PC-9 (cell line): ENCODE measurements around the gene AGBL4. TPM values are rescaled to one million over a fixed set of nuclear protein-coding genes. Genes with fewer than 3 reads are reported as not detected.

Experiments used
- BruUV-seq: library from RNA; stranded (reverse); fragments of 400-500 nt; replicated peaks from 2 replicates; lab custom pipeline; 2021; lab: Mats Ljungman, UMichigan
- CTCF ChIA-PET: fragments of 300-600 bp; sonication (Branson Sonifier 250); formaldehyde crosslinking; loops from one replicate; lab custom pipeline; 2022; ENCODE audit warnings: antibody characterized with exemption; lab: Charles Lee
- POLR2A ChIA-PET: fragments of 300-600 bp; sonication (Branson Sonifier 250); formaldehyde crosslinking; loops from one replicate; lab custom pipeline; 2022; ENCODE audit warnings: antibody characterized with exemption; ENCODE audit not compliant: unreplicated experiment; lab: Charles Lee
- DNase-seq, 2 experiments: peaks; one replicate each; pipeline versions ENCODE4 v3.0.0 to v3.0.0-alpha.2; 2015 to 2022; ENCODE audit warnings: mixed read lengths in 1 of 2
- H2AFZ ChIP-seq: fragments of 200-600 bp; sonication (generic); 2 replicates; pipeline ENCODE4 v1.8.1; 2017; ENCODE audit warnings: antibody characterized with exemption
- H3F3A ChIP-seq: fragments of 200-600 bp; sonication (generic); 2 replicates; pipeline ENCODE4 v1.8.1; 2017; ENCODE audit warnings: antibody characterized with exemption, mild to moderate bottlenecking, low read depth; ENCODE audit not compliant: insufficient read depth
- H3K27ac ChIP-seq: fragments of 200-600 bp; sonication (generic); 2 replicates; pipeline ENCODE4 v1.6.1; 2016; ENCODE audit warnings: mixed run types
- H3K27me3 ChIP-seq: fragments of 200-600 bp; sonication (generic); 2 replicates; pipeline ENCODE4 v1.6.1; 2016; ENCODE audit warnings: low read depth, mixed run types; ENCODE audit not compliant: insufficient read depth
- H3K36me3 ChIP-seq: fragments of 200-600 bp; sonication (generic); 2 replicates; pipeline ENCODE4 v1.6.1; 2016; ENCODE audit warnings: low read depth, mixed run types
- H3K4me1 ChIP-seq: fragments of 200-600 bp; sonication (generic); replicated peaks from 2 replicates; pipeline ENCODE4 v1.6.1; 2016; ENCODE audit warnings: mixed run types; ENCODE audit not compliant: insufficient read depth
- H3K4me2 ChIP-seq: fragments of 200-600 bp; sonication (generic); 2 replicates; pipeline ENCODE4 v1.6.1; 2017; ENCODE audit warnings: mixed run types
- H3K4me3 ChIP-seq: fragments of 200-600 bp; sonication (generic); 2 replicates; pipeline ENCODE4 v1.6.1; 2016; ENCODE audit warnings: mixed run types
- H3K79me2 ChIP-seq: fragments of 200-600 bp; sonication (generic); 2 replicates; pipeline ENCODE4 v1.6.1; 2017; ENCODE audit warnings: low read depth, mixed run types
- H3K9me2 ChIP-seq: fragments of 200-600 bp; sonication (generic); 2 replicates; pipeline ENCODE4 v1.8.1; 2017; ENCODE audit warnings: mild to moderate bottlenecking; ENCODE audit not compliant: insufficient read depth
- H3K9me3 ChIP-seq: fragments of 200-600 bp; sonication (generic); 2 replicates; pipeline ENCODE4 v1.8.1; 2016; ENCODE audit warnings: low read depth; ENCODE audit not compliant: insufficient read depth
- H4K20me1 ChIP-seq: fragments of 200-600 bp; sonication (generic); 2 replicates; pipeline ENCODE4 v1.8.1; 2017; ENCODE audit not compliant: insufficient read depth
- CTCF ChIP-seq: fragments of 200-600 bp; sonication (generic); conservative IDR thresholded peaks from 2 replicates; pipeline ENCODE4 v1.6.1; 2017; ENCODE audit warnings: mixed run types, antibody characterized with exemption, mild to moderate bottlenecking, moderate library complexity
- EZH2 ChIP-seq: fragments of 200-600 bp; sonication (generic); IDR thresholded peaks from 2 replicates; pipeline ENCODE4 v1.8.0; 2017; ENCODE audit warnings: antibody characterized with exemption, low read depth
- intact Hi-C: fragments of 100-400 bp; cut with micrococcal nuclease; formaldehyde crosslinking; loops from one replicate; pipeline ENCODE4 v1.10.0; 2022; ENCODE audit not compliant: unreplicated experiment
- total RNA-seq: library from RNA; stranded (reverse); gene quantifications from 2 replicates; pipeline ENCODE4 v1.2.3, GENCODE V29; 2021

Gene AGBL4
- total RNA-seq, 1 experiment from 2014 or later: not detected

- H3K9me3 ChIP-seq: no peaks in the 10 kb centered on the region
- H3K36me3 ChIP-seq: no peaks in the 10 kb centered on the region
- H3K4me1 ChIP-seq: no peaks in the 10 kb centered on the region
- TF ChIP-seq EZH2 (no peak), CTCF (no peak)
- no peak overlapping the region for H2AFZ ChIP-seq
- no peaks in the 10 kb centered on the region for H3F3A ChIP-seq
- no peaks in the 10 kb centered on the region for H3K27me3 ChIP-seq
- no TSS peak for BruUV-seq
- H3K79me2 ChIP-seq: no peaks in the 10 kb centered on the region
- H3K4me3 ChIP-seq: no peak overlapping the region
- DNase-seq: no peak
- no peaks in the 10 kb centered on the region for H4K20me1 ChIP-seq
- no peak overlapping the region for H3K4me2 ChIP-seq
- intact Hi-C loops: no loop called here
- H3K9me2 ChIP-seq: no peaks in the 10 kb centered on the region
- CTCF ChIA-PET: no interaction called here
- POLR2A ChIA-PET: no interaction called here
- H3K27ac ChIP-seq: no peak overlapping the region
Measured at GRCh38 chr1:49436865-49437264, 586.9 kb downstream of the AGBL4 start.

- H3K79me2 ChIP-seq: no peaks in the 10 kb centered on the region
- H3K4me1 ChIP-seq: no peaks in the 10 kb centered on the region
- CTCF ChIA-PET: no interaction called here
- H3K9me3 ChIP-seq: no peaks in the 10 kb centered on the region
- H4K20me1 ChIP-seq: no peaks in the 10 kb centered on the region
- POLR2A ChIA-PET: no interaction called here
- H2AFZ ChIP-seq: no peak overlapping the region
- no peaks in the 10 kb centered on the region for H3K36me3 ChIP-seq
- no peaks in the 10 kb centered on the region for H3K27me3 ChIP-seq
- no peak for TF ChIP-seq CTCF
- no peak for TF ChIP-seq EZH2
- no peak overlapping the region for H3K27ac ChIP-seq
- no TSS peak for BruUV-seq
- H3K9me2 ChIP-seq: no peaks in the 10 kb centered on the region
- H3K4me3 ChIP-seq: no peak overlapping the region
- no peaks in the 10 kb centered on the region for H3F3A ChIP-seq
- no peak overlapping the region for H3K4me2 ChIP-seq
- DNase-seq: no peak
- intact Hi-C loops: no loop called here
Measured at GRCh38 chr1:49435291-49435690, 588.5 kb downstream of the AGBL4 start.

- no peak for TF ChIP-seq EZH2
- Histone ChIP-seq H3K4me1 (no peaks in the 10 kb centered on the region), H3K4me2 (no peak overlapping the region; the same call in 1 of the 2 replicates), H4K20me1 (no peaks in the 10 kb centered on the region), H2AFZ (peak overlapping the region; percentile 54; the same call in 1 of the 2 replicates), H3K27ac (no peak overlapping the region), H3K27me3 (no peaks in the 10 kb centered on the region), H3K79me2 (no peaks in the 10 kb centered on the region), H3K36me3 (no peaks in the 10 kb centered on the region), H3K4me3 (no peak overlapping the region), H3K9me3 (no peaks in the 10 kb centered on the region), H3F3A (no peaks in the 10 kb centered on the region), H3K9me2 (no peaks in the 10 kb centered on the region)
- CTCF ChIA-PET: no interaction called here
- BruUV-seq: no TSS peak
- intact Hi-C loops: no loop called here
- POLR2A ChIA-PET: no interaction called here
- DNase-seq: peak in 1 of 2 experiments; percentile 39
Measured at GRCh38 chr1:49424782-49425181, 599.0 kb downstream of the AGBL4 start.

GRCh38 chr1:49416758-49417157 is 607.0 kb downstream of the AGBL4 start:
- H3K9me2 ChIP-seq: no peaks in the 10 kb centered on the region
- intact Hi-C loops: no loop called here
- no peak for DNase-seq
- H3K36me3 ChIP-seq: no peaks in the 10 kb centered on the region
- POLR2A ChIA-PET: no interaction called here
- H4K20me1 ChIP-seq: no peaks in the 10 kb centered on the region
- no peaks in the 10 kb centered on the region for H3K9me3 ChIP-seq
- CTCF ChIA-PET: no interaction called here
- no peaks in the 10 kb centered on the region for H3K79me2 ChIP-seq
- H3K4me3 ChIP-seq: no peak overlapping the region
- no peaks in the 10 kb centered on the region for H3K27me3 ChIP-seq
- no peaks in the 10 kb centered on the region for H3F3A ChIP-seq
- 0 out of 2 replicates have a peak, but pooled peaks cover 6% of the 10 kb centered on the region for H3K4me1 ChIP-seq
- no peak overlapping the region for H2AFZ ChIP-seq
- TF ChIP-seq EZH2: no peak
- no peak for TF ChIP-seq CTCF
- H3K4me2 ChIP-seq: no peak overlapping the region
- H3K27ac ChIP-seq: no peak overlapping the region
- no TSS peak for BruUV-seq
